ENCODE data around the gene SEMA5A. TPM values are rescaled to one million over a fixed set of nuclear protein-coding genes. Genes with fewer than 3 reads are reported as not detected.

SEMA5A gene
- total RNA-seq, 1 donor from 2014 or later, result 4.0 TPM

GRCh38 chr5:9363026-9363425 is 182.8 kb downstream of the SEMA5A start:
- TF ChIP-seq CTCF (IDR thresholded peaks at IDR 0.05; ENCODE audit: unreplicated experiment), result no peak
- Mint-ChIP-seq H3K4me1 (ENCODE audit: low read depth) (no peaks in the 10 kb centered on the region), H3K9me3 (ENCODE audit: low read depth) (no peaks in the 10 kb centered on the region), H3K27me3 (peaks cover 5% of the 10 kb centered on the region), H3K4me3 (ENCODE audit: low read depth) (no peak overlapping the region), H3K27ac (no peak overlapping the region), H3K36me3 (ENCODE audit: insufficient read depth) (no peaks in the 10 kb centered on the region)
- DNase-seq (ENCODE audit: low spot score, unreplicated experiment), result no peak

GRCh38 chr5:9362600-9362999 is 183.3 kb downstream of the SEMA5A start:
- no peak for TF ChIP-seq CTCF (IDR thresholded peaks at IDR 0.05; ENCODE audit: unreplicated experiment)
- DNase-seq (ENCODE audit: low spot score, unreplicated experiment), result no peak
- Mint-ChIP-seq H3K4me1 (ENCODE audit: low read depth) (no peaks in the 10 kb centered on the region), H3K27me3 (peaks cover 9% of the 10 kb centered on the region), H3K9me3 (ENCODE audit: low read depth) (no peaks in the 10 kb centered on the region), H3K36me3 (ENCODE audit: insufficient read depth) (no peaks in the 10 kb centered on the region), H3K27ac (no peak overlapping the region), H3K4me3 (ENCODE audit: low read depth) (no peak overlapping the region)

GRCh38 chr5:9361835-9362234 is 184.0 kb downstream of the SEMA5A start:
- peak; percentile 38 for DNase-seq (ENCODE audit: low spot score, unreplicated experiment)
- no peaks in the 10 kb centered on the region for H3K4me1 Mint-ChIP-seq (ENCODE audit: low read depth)
- H3K4me3 Mint-ChIP-seq (ENCODE audit: low read depth), result no peak overlapping the region
- no peaks in the 10 kb centered on the region for H3K9me3 Mint-ChIP-seq (ENCODE audit: low read depth)
- no peak overlapping the region for H3K27ac Mint-ChIP-seq
- peaks cover 16% of the 10 kb centered on the region for H3K27me3 Mint-ChIP-seq
- H3K36me3 Mint-ChIP-seq (ENCODE audit: insufficient read depth), result no peaks in the 10 kb centered on the region
- peak; percentile 82 for TF ChIP-seq CTCF (IDR thresholded peaks at IDR 0.05; ENCODE audit: unreplicated experiment)

- TF ChIP-seq CTCF (IDR thresholded peaks at IDR 0.05; ENCODE audit: unreplicated experiment), result no peak
- Mint-ChIP-seq H3K4me3 (ENCODE audit: low read depth) (no peak overlapping the region), H3K27me3 (peaks cover 41% of the 10 kb centered on the region), H3K27ac (no peak overlapping the region), H3K36me3 (ENCODE audit: insufficient read depth) (no peaks in the 10 kb centered on the region), H3K9me3 (ENCODE audit: low read depth) (no peaks in the 10 kb centered on the region), H3K4me1 (ENCODE audit: low read depth) (peaks cover 6% of the 10 kb centered on the region)
- DNase-seq (ENCODE audit: low spot score, unreplicated experiment), result no peak
Observed at GRCh38 chr5:9358961-9359685, 186.8 kb downstream of the SEMA5A start.

- Mint-ChIP-seq H3K27ac (no peak overlapping the region), H3K9me3 (ENCODE audit: low read depth) (no peaks in the 10 kb centered on the region)
Observed at GRCh38 chr5:9356351-9356825, 189.5 kb downstream of the SEMA5A start.

More at GRCh38 chr5:9356351-9356825, 189.5 kb downstream of the SEMA5A start:
- H3K27me3 Mint-ChIP-seq, result peaks cover 62% of the 10 kb centered on the region
- H3K36me3 Mint-ChIP-seq (ENCODE audit: insufficient read depth), result no peaks in the 10 kb centered on the region
- no peak for DNase-seq (ENCODE audit: low spot score, unreplicated experiment)
- H3K4me1 Mint-ChIP-seq (ENCODE audit: low read depth), result peaks cover 6% of the 10 kb centered on the region
- no peak overlapping the region for H3K4me3 Mint-ChIP-seq (ENCODE audit: low read depth)
- no peak for TF ChIP-seq CTCF (IDR thresholded peaks at IDR 0.05; ENCODE audit: unreplicated experiment)
